Transverse colon (tissue), 4 donors: ENCODE measurements around the gene CCDC83. TPM values are rescaled to one million over a fixed set of nuclear protein-coding genes. Genes with fewer than 3 reads are reported as not detected.

Source experiments
- DNase-seq: peaks from one replicate; pipeline ENCODE4 v3.0.0-alpha.2; 2019
- H3K27ac ChIP-seq, 4 donors: fragments of 200-600 bp; sonication (generic); 2 replicates each; pipeline ENCODE4 v1.5.1; 2016 to 2018; ENCODE audit warnings: inconsistent platforms in 4 of 4
- H3K27me3 ChIP-seq: fragments of 200-600 bp; sonication (generic); 2 replicates; pipeline ENCODE4 v1.5.1; 2017; ENCODE audit warnings: inconsistent platforms
- H3K36me3 ChIP-seq, 4 donors: fragments of 200-600 bp; sonication (generic); 2 replicates each; pipeline ENCODE4 v1.5.1; 2017 to 2019; ENCODE audit warnings: inconsistent platforms in 4 of 4
- H3K4me1 ChIP-seq, 4 donors: fragments of 200-600 bp; sonication (generic); 2 replicates each; pipeline ENCODE4 v1.5.1; 2017 to 2020; ENCODE audit warnings: inconsistent platforms in 4 of 4
- H3K4me3 ChIP-seq, 4 donors: fragments of 200-600 bp; sonication (generic); 1 replicate in 1 of 4; 2 replicates in 3 of 4; pipeline versions ENCODE4 v1.5.1 to v1.6.1; 2017 to 2019; ENCODE audit warnings: inconsistent platforms in 4 of 4
- H3K9me3 ChIP-seq, 2 donors: fragments of 200-600 bp; sonication (generic); 2 replicates each; pipeline ENCODE4 v1.5.1; 2017 to 2019; ENCODE audit warnings: inconsistent platforms in 2 of 2
- EP300 ChIP-seq: sonication (generic); formaldehyde crosslinking; IDR thresholded peaks from one replicate; pipeline ENCODE4 v1.6.1; 2017; ENCODE audit warnings: antibody characterized with exemption, low read depth
- POLR2A ChIP-seq: fragments of 450-650 bp; IDR thresholded peaks from one replicate; pipeline ENCODE4 v1.6.1; 2016; ENCODE audit warnings: antibody characterized with exemption, mild to moderate bottlenecking, moderate library complexity
- POLR2AphosphoS5 ChIP-seq, 3 donors: sonication (generic); formaldehyde crosslinking; IDR thresholded peaks; one replicate each; pipeline ENCODE4 v1.6.1; 2016; ENCODE audit warnings: antibody characterized with exemption in 3 of 3
- WGBS, 2 donors: methylation state at CpG; one replicate each; pipeline ENCODE4 v1.1.5; 2018; ENCODE audit warnings: low coverage in 1 of 2; 5-methylcytosine and 5-hydroxymethylcytosine counted together
- in situ Hi-C, 4 donors: fragments of 200-750 bp; cut with MboI; loops; one replicate each; pipeline versions ENCODE4 v1.15.0 to v1.15.1; 2017; ENCODE audit warnings: low sequenced_read_pairs in 3 of 4, low pct_ligation_motif_present in 1 of 4, low pct_unique_long_range_greater_than_20kb in 1 of 4
- intact Hi-C: fragments of 100-400 bp; cut with DNase I; formaldehyde crosslinking; loops from one replicate; pipeline ENCODE4 v1.15.1; 2023; ENCODE audit warnings: low total_unique reads
- total RNA-seq, 4 donors: library from RNA; depleted of rRNA; stranded (reverse); fragments of >200 nt; gene quantifications; one replicate each; pipeline ENCODE4 v1.1.0, GENCODE V29; 2016
- TF ChIP-seq, protein P1 (sequence below), 5 experiments: fragments of 200-600 bp in 3 of 5; fragments of 450-650 bp in 2 of 5; sonication (generic) in 3 of 5; IDR thresholded peaks; 1 replicate in 2 of 5; 2 replicates in 3 of 5; pipeline ENCODE4 v1.5.1; 2016 to 2017; ENCODE audit warnings: antibody characterized with exemption in 5 of 5, inconsistent platforms in 3 of 5, mild to moderate bottlenecking in 2 of 5, moderate library complexity in 1 of 5

The CCDC83 gene
- total RNA-seq, 4 donors from 2014 or later: not detected

DNA sequence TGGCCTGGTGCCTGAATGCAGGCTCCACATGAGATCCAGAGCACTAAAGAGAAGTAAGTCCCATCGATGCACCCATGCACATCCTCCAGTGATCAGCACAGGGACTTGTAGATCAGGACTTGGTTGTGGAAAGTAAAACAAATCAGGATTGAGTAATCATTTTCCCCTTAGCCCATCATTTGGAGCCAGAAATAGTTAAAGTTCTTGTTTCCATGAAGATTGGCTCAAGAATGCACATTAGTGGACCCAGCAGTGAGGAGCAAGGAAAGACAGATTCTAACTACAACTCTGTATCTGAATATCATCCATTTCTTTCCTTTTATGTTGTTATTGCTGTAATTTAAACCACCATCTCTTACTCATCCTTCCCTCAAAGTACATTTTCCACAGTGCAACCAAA, 19.1 kb downstream of the CCDC83 start:
- Histone ChIP-seq H3K36me3 (no peaks in the 10 kb centered on the region), H3K4me1 (no peaks in the 10 kb centered on the region), H3K27me3 (peaks cover 2% of the 10 kb centered on the region), H3K27ac (no peak overlapping the region), H3K4me3 (no peak overlapping the region), H3K9me3 (no peaks in the 10 kb centered on the region)
- DNase-seq: no peak
- intact Hi-C loops (no loop called here), in situ Hi-C loops (loop anchor here in 2 of 4 donors (25.0 kb wide), 2 partner anchors 163 to 338 kb away; no protein-coding TSS in a partner anchor)
- TF ChIP-seq, protein P1, sequence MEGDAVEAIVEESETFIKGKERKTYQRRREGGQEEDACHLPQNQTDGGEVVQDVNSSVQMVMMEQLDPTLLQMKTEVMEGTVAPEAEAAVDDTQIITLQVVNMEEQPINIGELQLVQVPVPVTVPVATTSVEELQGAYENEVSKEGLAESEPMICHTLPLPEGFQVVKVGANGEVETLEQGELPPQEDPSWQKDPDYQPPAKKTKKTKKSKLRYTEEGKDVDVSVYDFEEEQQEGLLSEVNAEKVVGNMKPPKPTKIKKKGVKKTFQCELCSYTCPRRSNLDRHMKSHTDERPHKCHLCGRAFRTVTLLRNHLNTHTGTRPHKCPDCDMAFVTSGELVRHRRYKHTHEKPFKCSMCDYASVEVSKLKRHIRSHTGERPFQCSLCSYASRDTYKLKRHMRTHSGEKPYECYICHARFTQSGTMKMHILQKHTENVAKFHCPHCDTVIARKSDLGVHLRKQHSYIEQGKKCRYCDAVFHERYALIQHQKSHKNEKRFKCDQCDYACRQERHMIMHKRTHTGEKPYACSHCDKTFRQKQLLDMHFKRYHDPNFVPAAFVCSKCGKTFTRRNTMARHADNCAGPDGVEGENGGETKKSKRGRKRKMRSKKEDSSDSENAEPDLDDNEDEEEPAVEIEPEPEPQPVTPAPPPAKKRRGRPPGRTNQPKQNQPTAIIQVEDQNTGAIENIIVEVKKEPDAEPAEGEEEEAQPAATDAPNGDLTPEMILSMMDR (IDR thresholded peaks at IDR 0.05): no peak
- TF ChIP-seq POLR2A (no peak), EP300 (no peak), POLR2AphosphoS5 (IDR thresholded peaks at IDR 0.05) (no peak)
- 91% methylated on average over 1 of the region's 1 CpG; no CpG with 5 or more reads in 1 of the 2 donors for WGBS, 2 donors

DNA sequence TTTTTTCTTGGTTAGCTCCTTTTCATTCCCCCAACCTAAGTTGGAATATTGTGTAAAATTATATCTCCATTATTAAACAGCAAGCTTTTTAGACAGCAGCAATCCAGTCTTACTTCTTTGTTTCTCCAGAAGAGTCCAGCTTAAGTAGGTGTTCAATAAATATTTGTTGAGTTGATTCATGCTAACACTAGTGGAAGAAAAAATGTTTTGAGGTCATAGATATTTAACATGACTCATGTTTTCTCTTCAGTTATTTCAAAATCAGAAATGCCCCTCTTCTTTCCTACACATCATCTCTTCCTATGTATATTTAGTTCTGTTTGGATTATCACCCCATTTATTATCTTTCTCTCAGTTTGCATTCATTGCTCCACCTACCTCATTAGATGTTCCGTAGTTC, 20.3 kb downstream of the CCDC83 start:
- in situ Hi-C loops: no loop called here

DNA sequence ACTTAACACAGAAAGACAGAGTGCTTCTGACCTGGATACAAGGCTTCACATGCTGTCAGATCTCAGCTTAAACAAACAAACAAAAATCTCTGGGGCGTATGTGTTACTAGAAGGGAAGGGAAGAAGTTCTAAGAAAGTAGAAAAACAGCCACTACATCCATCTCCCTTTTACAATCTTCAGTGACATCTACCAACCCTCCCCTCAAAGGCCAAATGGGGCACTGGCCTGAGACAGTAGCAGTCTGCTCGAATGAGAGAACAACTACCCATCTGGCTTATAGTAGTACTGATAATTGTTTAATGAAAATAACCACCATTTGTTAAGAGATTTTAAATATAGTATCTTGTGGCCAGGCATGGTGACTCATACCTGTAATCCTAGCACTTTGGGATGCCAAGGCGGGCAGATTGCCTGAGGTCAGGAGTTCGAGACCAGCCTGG, 29.4 kb downstream of the CCDC83 start:
- TF ChIP-seq EP300: no peak
- TF ChIP-seq POLR2AphosphoS5 (IDR thresholded peaks at IDR 0.05): no peak
- TF ChIP-seq POLR2A: no peak
- TF ChIP-seq, protein P1 (IDR thresholded peaks at IDR 0.05): no peak
- no peak overlapping the region for H3K4me3 ChIP-seq
- no peak for DNase-seq
- no peak overlapping the region for H3K27ac ChIP-seq
- H3K27me3 ChIP-seq: no peaks in the 10 kb centered on the region
- in situ Hi-C loops (no loop called here), intact Hi-C loops (no loop called here)
- H3K4me1 ChIP-seq: no peaks in the 10 kb centered on the region
- H3K9me3 ChIP-seq: no peaks in the 10 kb centered on the region
- H3K36me3 ChIP-seq: no peaks in the 10 kb centered on the region
- WGBS, 2 donors: 68% methylated on average over 4 of the region's 4 CpGs

More for the DNA sequence above, 20.3 kb downstream of the CCDC83 start:
- peaks cover 4% of the 10 kb centered on the region for H3K27me3 ChIP-seq
- no peak for DNase-seq
- no peaks in the 10 kb centered on the region for H3K4me1 ChIP-seq
- TF ChIP-seq POLR2AphosphoS5 (IDR thresholded peaks at IDR 0.05) (no peak), POLR2A (no peak), EP300 (no peak)
- TF ChIP-seq, protein P1 (IDR thresholded peaks at IDR 0.05): no peak
- no peak overlapping the region for H3K4me3 ChIP-seq
- WGBS, 2 donors: 33 to 86% methylated on average over 1 of the region's 1 CpG
- H3K9me3 ChIP-seq: no peaks in the 10 kb centered on the region
- intact Hi-C loops: no loop called here
- H3K27ac ChIP-seq: no peak overlapping the region
- H3K36me3 ChIP-seq: no peaks in the 10 kb centered on the region

DNA sequence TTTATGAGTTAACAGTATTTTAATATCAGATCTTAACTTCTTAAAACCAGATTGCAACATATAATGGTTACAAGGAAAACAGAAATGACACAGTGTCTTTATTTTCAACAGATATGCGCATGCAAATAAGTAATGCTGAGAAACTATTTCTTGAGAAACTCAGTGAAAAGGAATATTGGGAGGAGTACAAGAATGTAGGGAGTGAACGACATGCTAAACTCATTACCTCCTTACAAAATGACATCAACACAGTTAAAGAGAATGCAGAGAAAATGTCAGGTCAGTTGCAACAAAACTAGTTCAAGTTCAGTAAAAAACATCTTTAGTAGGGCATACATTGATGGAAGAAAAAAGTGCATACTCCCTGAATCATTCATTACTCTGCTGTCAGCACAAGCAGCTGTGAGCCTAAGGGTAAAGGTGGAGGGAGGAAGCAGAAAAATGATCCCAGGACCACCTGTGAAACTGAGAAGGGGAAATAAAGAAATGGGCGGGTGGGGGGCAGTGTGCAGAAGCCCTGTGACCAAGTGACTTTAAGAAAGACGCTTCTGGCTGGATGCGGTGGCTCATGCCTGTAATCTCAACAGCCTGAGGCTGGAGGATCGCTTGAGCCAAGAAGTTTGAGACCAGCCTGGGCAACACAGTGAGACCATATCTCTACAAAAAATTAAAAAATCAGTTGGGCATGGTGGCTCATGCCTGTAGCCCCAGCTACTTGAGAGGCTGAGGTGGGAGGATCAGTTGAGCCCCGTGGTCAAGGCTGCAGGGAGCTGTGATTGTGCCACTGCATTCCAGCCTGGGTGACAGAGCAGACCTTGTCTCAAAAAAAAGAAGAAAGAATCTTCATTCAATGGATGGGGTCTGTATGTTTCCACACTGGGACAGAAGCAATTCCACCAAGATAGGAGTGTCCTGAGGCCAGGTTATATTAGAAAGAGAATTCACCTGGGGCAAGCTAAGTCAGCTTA, 31.2 kb downstream of the CCDC83 start:
- no peaks in the 10 kb centered on the region for H3K36me3 ChIP-seq
- WGBS, 2 donors: 79 to 83% methylated on average over 2 to 7 of the region's 7 CpGs
- H3K27me3 ChIP-seq: no peaks in the 10 kb centered on the region
- no peaks in the 10 kb centered on the region for H3K9me3 ChIP-seq
- H3K4me1 ChIP-seq: no peaks in the 10 kb centered on the region
- H3K27ac ChIP-seq: no peak overlapping the region
- no peak overlapping the region for H3K4me3 ChIP-seq
- in situ Hi-C loops: no loop called here
- intact Hi-C loops: no loop called here
- no peak for TF ChIP-seq POLR2A
- no peak for TF ChIP-seq POLR2AphosphoS5 (IDR thresholded peaks at IDR 0.05)
- TF ChIP-seq, protein P1 (IDR thresholded peaks at IDR 0.05): no peak
- TF ChIP-seq EP300: no peak
- DNase-seq: no peak
